A673 (cell line): ENCODE measurements around the gene ZNF771.

Experiments
- EZH2 ChIP-seq: fragments of 200-600 bp; sonication (generic); IDR thresholded peaks from 2 replicates; pipeline ENCODE4 v1.6.1; 2017; ENCODE audit warnings: borderline replicate concordance, low read depth, mild to moderate bottlenecking, mixed read lengths, antibody characterized with exemption, low read length; ENCODE audit not compliant: poor library complexity, severe bottlenecking
- TF ChIP-seq, protein P1 (sequence below): fragments of 300-800, 200-600 bp; sonication (generic); conservative IDR thresholded peaks from 2 replicates; pipeline ENCODE4 v1.5.1; 2017; ENCODE audit warnings: low read depth, mild to moderate bottlenecking, antibody characterized with exemption, low read length, moderate library complexity, mixed read lengths

DNA sequence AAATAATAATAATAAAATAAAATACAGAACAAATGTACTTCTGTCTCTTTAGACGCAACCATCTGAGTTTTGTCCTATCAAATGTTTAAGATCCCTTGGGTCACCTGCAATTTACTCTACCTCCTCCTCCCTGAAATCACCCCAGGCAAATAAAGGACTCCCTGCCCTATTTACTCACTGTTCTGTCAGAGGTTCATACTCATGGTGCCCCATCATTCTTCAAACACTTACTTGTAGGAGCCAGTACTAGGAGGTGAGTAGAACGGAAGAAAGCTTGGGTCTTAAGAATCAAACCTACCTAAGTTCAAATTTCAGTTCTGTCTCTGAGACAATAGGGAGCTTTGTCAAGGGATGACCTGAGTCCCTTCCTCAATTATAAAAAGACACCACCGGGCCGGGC, 40.9 kb upstream of the ZNF771 start:
- TF ChIP-seq, protein P1, sequence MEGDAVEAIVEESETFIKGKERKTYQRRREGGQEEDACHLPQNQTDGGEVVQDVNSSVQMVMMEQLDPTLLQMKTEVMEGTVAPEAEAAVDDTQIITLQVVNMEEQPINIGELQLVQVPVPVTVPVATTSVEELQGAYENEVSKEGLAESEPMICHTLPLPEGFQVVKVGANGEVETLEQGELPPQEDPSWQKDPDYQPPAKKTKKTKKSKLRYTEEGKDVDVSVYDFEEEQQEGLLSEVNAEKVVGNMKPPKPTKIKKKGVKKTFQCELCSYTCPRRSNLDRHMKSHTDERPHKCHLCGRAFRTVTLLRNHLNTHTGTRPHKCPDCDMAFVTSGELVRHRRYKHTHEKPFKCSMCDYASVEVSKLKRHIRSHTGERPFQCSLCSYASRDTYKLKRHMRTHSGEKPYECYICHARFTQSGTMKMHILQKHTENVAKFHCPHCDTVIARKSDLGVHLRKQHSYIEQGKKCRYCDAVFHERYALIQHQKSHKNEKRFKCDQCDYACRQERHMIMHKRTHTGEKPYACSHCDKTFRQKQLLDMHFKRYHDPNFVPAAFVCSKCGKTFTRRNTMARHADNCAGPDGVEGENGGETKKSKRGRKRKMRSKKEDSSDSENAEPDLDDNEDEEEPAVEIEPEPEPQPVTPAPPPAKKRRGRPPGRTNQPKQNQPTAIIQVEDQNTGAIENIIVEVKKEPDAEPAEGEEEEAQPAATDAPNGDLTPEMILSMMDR = no peak
- TF ChIP-seq EZH2 = no peak
